ENCODE data around the gene NTHL1.

The NTHL1 gene

GRCh38 chr16:2057438-2057837, 9.8 kb upstream of the NTHL1 start:
- TF ChIP-seq SIN3A (IDR thresholded peaks at IDR 0.05; ENCODE audit: borderline replicate concordance, insufficient read depth, low read length) (no peak), FOXP2 (optimal IDR thresholded peaks at IDR 0.05; ENCODE audit: borderline replicate concordance, extremely low read depth, extremely low read length, insufficient read depth) (no peak), REST (IDR thresholded peaks at IDR 0.05; ENCODE audit: insufficient read depth in 1 of 2, low read depth in 2 of 2, low read length in 2 of 2) (no peak), POLR2AphosphoS5 (IDR thresholded peaks at IDR 0.05; ENCODE audit: low read depth, low read length) (no peak), TAF1 (IDR thresholded peaks at IDR 0.05; ENCODE audit: borderline replicate concordance, insufficient read depth, low read length) (no peak)

- no peak for TF ChIP-seq TAF1 (IDR thresholded peaks at IDR 0.05; ENCODE audit: borderline replicate concordance, insufficient read depth, low read length)
- TF ChIP-seq REST (IDR thresholded peaks at IDR 0.05; ENCODE audit: insufficient read depth in 1 of 2, low read depth in 2 of 2, low read length in 2 of 2): no peak
- no peak for TF ChIP-seq POLR2AphosphoS5 (IDR thresholded peaks at IDR 0.05; ENCODE audit: low read depth, low read length)
- TF ChIP-seq FOXP2 (optimal IDR thresholded peaks at IDR 0.05; ENCODE audit: borderline replicate concordance, extremely low read depth, extremely low read length, insufficient read depth): no peak
- TF ChIP-seq SIN3A (IDR thresholded peaks at IDR 0.05; ENCODE audit: borderline replicate concordance, insufficient read depth, low read length): no peak
Measured at GRCh38 chr16:2056681-2057407, 9.2 kb upstream of the NTHL1 start.

GRCh38 chr16:2056077-2056476, 8.4 kb upstream of the NTHL1 start:
- TF ChIP-seq TAF1 (IDR thresholded peaks at IDR 0.05; ENCODE audit: borderline replicate concordance, insufficient read depth, low read length) (no peak), REST (IDR thresholded peaks at IDR 0.05; ENCODE audit: insufficient read depth in 1 of 2, low read depth in 2 of 2, low read length in 2 of 2) (no peak), FOXP2 (optimal IDR thresholded peaks at IDR 0.05; ENCODE audit: borderline replicate concordance, extremely low read depth, extremely low read length, insufficient read depth) (no peak), POLR2AphosphoS5 (IDR thresholded peaks at IDR 0.05; ENCODE audit: low read depth, low read length) (no peak), SIN3A (IDR thresholded peaks at IDR 0.05; ENCODE audit: borderline replicate concordance, insufficient read depth, low read length) (no peak)

GRCh38 chr16:2054543-2055245, 7.1 kb upstream of the NTHL1 start:
- no peak for TF ChIP-seq REST (IDR thresholded peaks at IDR 0.05; ENCODE audit: insufficient read depth in 1 of 2, low read depth in 2 of 2, low read length in 2 of 2)
- TF ChIP-seq FOXP2 (optimal IDR thresholded peaks at IDR 0.05; ENCODE audit: borderline replicate concordance, extremely low read depth, extremely low read length, insufficient read depth): no peak
- no peak for TF ChIP-seq POLR2AphosphoS5 (IDR thresholded peaks at IDR 0.05; ENCODE audit: low read depth, low read length)
- TF ChIP-seq TAF1 (IDR thresholded peaks at IDR 0.05; ENCODE audit: borderline replicate concordance, insufficient read depth, low read length): no peak
- TF ChIP-seq SIN3A (IDR thresholded peaks at IDR 0.05; ENCODE audit: borderline replicate concordance, insufficient read depth, low read length): no peak
